Neural cell (in vitro differentiated cells): ENCODE results near the gene LYPD3. TPM values are rescaled to one million over a fixed set of nuclear protein-coding genes. Genes with fewer than 3 reads are reported as not detected.
"Not testable (repeated sequence)": the region's sequence is repeated elsewhere in the genome, so short reads cannot be mapped to it uniquely, and the experiment has no call there.

Experiments
- H2AFZ ChIP-seq: fragments of 200-600, 300-800 bp; sonication (generic), shearing (Covaris generic); 2 replicates; pipeline ENCODE4 v1.6.0; 2014; ENCODE audit warnings: low read depth, mild to moderate bottlenecking, antibody characterized with exemption, low read length, moderate library complexity
- H3F3A ChIP-seq: fragments of 200-600 bp; shearing (Covaris generic); 2 replicates; pipeline ENCODE4 v1.6.1; 2016; ENCODE audit warnings: mild to moderate bottlenecking, moderate library complexity, mixed read lengths, antibody characterized with exemption, low read length; ENCODE audit not compliant: insufficient read depth, poor library complexity, severe bottlenecking
- H3K27ac ChIP-seq: fragments of 200-600, 300-800 bp; sonication (generic), shearing (Covaris generic); 2 replicates; pipeline ENCODE4 v1.5.1; 2014; ENCODE audit warnings: mild to moderate bottlenecking, low read length, moderate library complexity
- H3K27me3 ChIP-seq: fragments of 300-800, 200-600 bp; sonication (generic), shearing (Covaris generic); 2 replicates; pipeline ENCODE4 v1.6.0; 2014; ENCODE audit warnings: mild to moderate bottlenecking, low read depth, low read length, moderate library complexity; ENCODE audit not compliant: insufficient read depth
- H3K36me3 ChIP-seq: fragments of 300-800, 200-600 bp; sonication (generic), shearing (Covaris generic); 2 replicates; pipeline ENCODE4 v1.5.1; 2014; ENCODE audit warnings: mild to moderate bottlenecking, antibody characterized with exemption, low read length, moderate library complexity; ENCODE audit not compliant: insufficient read depth
- H3K4me2 ChIP-seq: fragments of 300-800, 200-600 bp; sonication (generic), shearing (Covaris generic); 2 replicates; pipeline ENCODE4 v1.6.0; 2014; ENCODE audit warnings: mild to moderate bottlenecking, low read length
- H3K4me3 ChIP-seq: fragments of 300-800, 200-600 bp; sonication (generic), shearing (Covaris generic); 2 replicates; pipeline ENCODE4 v1.5.1; 2014; ENCODE audit warnings: mild to moderate bottlenecking, low read length, moderate library complexity
- H3K79me2 ChIP-seq: fragments of 200-600 bp; shearing (Covaris generic); replicated peaks from 2 replicates; pipeline ENCODE4 v1.6.0; 2014; ENCODE audit warnings: mild to moderate bottlenecking, low read length, moderate library complexity; ENCODE audit not compliant: insufficient read depth
- H3K9ac ChIP-seq: fragments of 300-800, 200-600 bp; sonication (generic), shearing (Covaris generic); 2 replicates; pipeline ENCODE4 v1.6.1; 2016; ENCODE audit warnings: mild to moderate bottlenecking, low read length, mixed read lengths
- H3K9me2 ChIP-seq: fragments of 200-600 bp; shearing (Covaris generic); 2 replicates; pipeline ENCODE4 v1.6.1; 2016; ENCODE audit warnings: mild to moderate bottlenecking, low read length, mixed read lengths; ENCODE audit not compliant: insufficient read depth
- H3K9me3 ChIP-seq: fragments of 200-600, 300-800 bp; sonication (generic), shearing (Covaris generic); 2 replicates; pipeline ENCODE4 v1.6.1; 2016; ENCODE audit warnings: mild to moderate bottlenecking, mixed run types, low read length, moderate library complexity, mixed read lengths
- H4K20me1 ChIP-seq: fragments of 200-600 bp; shearing (Covaris generic); 2 replicates; pipeline ENCODE4 v1.6.1; 2016; ENCODE audit warnings: mild to moderate bottlenecking, mixed run types; ENCODE audit not compliant: insufficient read depth
- EP300 ChIP-seq: fragments of 450-650 bp; conservative IDR thresholded peaks from 2 replicates; pipeline ENCODE4 v1.6.1; 2014; ENCODE audit warnings: antibody characterized with exemption, mild to moderate bottlenecking, moderate library complexity; ENCODE audit not compliant: poor library complexity, severe bottlenecking
- EZH2 ChIP-seq: fragments of 200-600, 300-800 bp; shearing (Covaris generic), sonication (generic); IDR thresholded peaks from 2 replicates; pipeline ENCODE4 v1.6.1; 2014; ENCODE audit warnings: antibody characterized with exemption, low read length, borderline replicate concordance, mild to moderate bottlenecking; ENCODE audit not compliant: insufficient read depth, poor library complexity, severe bottlenecking
- MXI1 ChIP-seq: fragments of 450-650 bp; conservative IDR thresholded peaks from 2 replicates; pipeline ENCODE4 v1.6.1; 2014; ENCODE audit warnings: antibody characterized with exemption, mild to moderate bottlenecking; ENCODE audit not compliant: poor library complexity, severe bottlenecking
- POLR2AphosphoS5 ChIP-seq: IDR thresholded peaks from 2 replicates; pipeline ENCODE4 v1.6.1; 2012
- RAD21 ChIP-seq: fragments of 450-650 bp; conservative IDR thresholded peaks from 2 replicates; pipeline ENCODE4 v1.6.1; 2014; ENCODE audit warnings: antibody characterized with exemption, mild to moderate bottlenecking, moderate library complexity
- SMC3 ChIP-seq: fragments of 450-650 bp; conservative IDR thresholded peaks from 2 replicates; pipeline ENCODE4 v1.6.1; 2014; ENCODE audit warnings: antibody characterized with exemption, mild to moderate bottlenecking, moderate library complexity; ENCODE audit not compliant: poor library complexity
- TAF1 ChIP-seq: IDR thresholded peaks from 2 replicates; pipeline ENCODE4 v1.6.1; 2012; ENCODE audit warnings: low read depth
- polyA plus RNA-seq: library from polyadenylated mRNA; depleted of rRNA; stranded (reverse); fragments of >200 nt; gene quantifications from 2 replicates; pipeline ENCODE4 v1.2.3, GENCODE V29; 2014
- TF ChIP-seq, protein P1 (sequence below): fragments of 450-650 bp; IDR thresholded peaks from 2 replicates; pipeline ENCODE4 v1.5.1; 2014; ENCODE audit warnings: antibody characterized with exemption, mild to moderate bottlenecking, moderate library complexity; ENCODE audit not compliant: poor library complexity, severe bottlenecking
- TF ChIP-seq, protein P2 (sequence below): IDR thresholded peaks from 2 replicates; pipeline ENCODE4 v1.6.1; 2012; ENCODE audit warnings: borderline replicate concordance

LYPD3 gene
- polyA plus RNA-seq, 1 donor from 2014 or later = not detected

DNA sequence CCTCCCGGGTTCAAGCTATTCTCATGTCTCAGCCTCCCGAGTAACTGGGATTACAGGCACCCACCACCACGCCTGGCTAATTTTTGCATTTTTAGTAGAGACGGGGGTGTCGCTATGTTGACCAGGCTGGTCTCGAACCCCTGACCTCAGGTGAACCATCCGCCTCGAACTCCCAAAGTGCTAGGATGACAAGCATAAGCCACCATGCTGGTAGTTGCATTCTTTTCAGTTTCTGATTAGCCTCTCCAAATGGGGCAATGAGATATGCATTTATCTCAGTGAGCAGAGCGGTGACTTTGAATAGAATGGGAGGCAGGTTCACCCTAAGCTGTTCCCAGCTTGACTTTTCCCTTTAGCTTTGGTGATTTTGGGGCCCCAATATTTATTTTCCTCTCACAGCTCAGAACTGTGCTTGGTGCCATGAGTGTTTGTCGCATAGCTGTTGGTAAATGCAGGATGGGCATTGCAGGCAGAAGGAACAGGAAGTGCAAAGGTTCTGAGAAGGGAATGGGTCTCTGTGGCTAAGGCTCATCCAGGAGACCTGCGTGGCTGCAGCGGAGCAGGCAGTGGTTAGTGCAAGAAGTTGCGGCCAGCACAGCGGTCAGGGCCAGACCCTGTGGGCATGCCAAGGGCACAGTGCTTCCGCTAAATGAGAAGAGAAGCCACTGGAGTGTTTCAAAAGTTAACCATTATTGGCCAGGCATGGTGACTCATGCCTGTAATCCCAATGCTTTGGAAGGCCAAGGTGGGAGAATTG is 20.7 kb downstream of the LYPD3 start (continued):
- no peak for TF ChIP-seq SMC3

DNA sequence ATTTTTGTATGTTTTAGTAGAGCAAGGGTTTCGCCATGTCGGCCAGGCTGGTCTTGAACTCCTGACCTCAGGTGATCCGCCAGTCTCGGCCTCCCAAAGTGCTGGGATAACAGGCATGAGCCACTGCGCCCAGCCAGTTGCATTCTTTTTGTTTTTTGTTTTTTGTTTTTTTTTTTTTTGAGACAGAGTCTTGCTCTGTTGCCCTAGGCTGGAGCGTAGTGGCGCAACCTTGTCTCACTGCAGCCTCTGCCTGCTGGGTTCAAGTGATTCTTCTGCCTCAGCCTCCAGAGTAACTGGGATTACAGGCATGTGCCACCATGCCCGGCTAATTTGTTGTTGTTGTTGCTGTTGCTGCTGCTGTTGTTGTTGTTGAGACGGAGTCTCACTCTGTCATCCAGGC is 21.3 kb downstream of the LYPD3 start:
- H3K36me3 ChIP-seq, H3K27ac ChIP-seq, H4K20me1 ChIP-seq, H3K9me3 ChIP-seq, H3K9me2 ChIP-seq, H3K79me2 ChIP-seq, H3F3A ChIP-seq, H2AFZ ChIP-seq, H3K4me3 ChIP-seq, H3K4me2 ChIP-seq, H3K27me3 ChIP-seq, H3K9ac ChIP-seq: not testable (repeated sequence)

DNA sequence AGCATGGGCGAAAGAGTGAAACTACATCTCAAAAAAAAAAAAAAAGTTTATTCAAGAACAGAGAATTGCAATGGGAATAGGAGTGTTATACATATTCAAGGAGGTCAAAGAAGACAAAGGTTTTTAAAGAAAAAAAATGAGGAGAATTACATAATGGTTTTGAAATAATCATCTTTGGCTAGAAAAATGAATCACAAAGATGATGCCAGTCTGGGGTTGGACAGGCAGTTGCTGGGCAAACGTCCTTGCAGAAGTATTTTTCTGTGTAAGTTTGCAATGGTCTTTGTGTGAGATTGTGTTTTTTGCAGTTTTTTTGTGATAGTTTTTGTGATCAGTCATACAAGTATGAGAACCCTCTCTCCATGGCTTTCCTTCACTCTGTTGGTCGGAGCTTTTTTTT is 23.7 kb downstream of the LYPD3 start:
- Histone ChIP-seq H3K9me2 (no peaks in the 10 kb centered on the region), H2AFZ (no peak overlapping the region)
- no peak for TF ChIP-seq MXI1
- TF ChIP-seq, protein P1, sequence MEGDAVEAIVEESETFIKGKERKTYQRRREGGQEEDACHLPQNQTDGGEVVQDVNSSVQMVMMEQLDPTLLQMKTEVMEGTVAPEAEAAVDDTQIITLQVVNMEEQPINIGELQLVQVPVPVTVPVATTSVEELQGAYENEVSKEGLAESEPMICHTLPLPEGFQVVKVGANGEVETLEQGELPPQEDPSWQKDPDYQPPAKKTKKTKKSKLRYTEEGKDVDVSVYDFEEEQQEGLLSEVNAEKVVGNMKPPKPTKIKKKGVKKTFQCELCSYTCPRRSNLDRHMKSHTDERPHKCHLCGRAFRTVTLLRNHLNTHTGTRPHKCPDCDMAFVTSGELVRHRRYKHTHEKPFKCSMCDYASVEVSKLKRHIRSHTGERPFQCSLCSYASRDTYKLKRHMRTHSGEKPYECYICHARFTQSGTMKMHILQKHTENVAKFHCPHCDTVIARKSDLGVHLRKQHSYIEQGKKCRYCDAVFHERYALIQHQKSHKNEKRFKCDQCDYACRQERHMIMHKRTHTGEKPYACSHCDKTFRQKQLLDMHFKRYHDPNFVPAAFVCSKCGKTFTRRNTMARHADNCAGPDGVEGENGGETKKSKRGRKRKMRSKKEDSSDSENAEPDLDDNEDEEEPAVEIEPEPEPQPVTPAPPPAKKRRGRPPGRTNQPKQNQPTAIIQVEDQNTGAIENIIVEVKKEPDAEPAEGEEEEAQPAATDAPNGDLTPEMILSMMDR = no peak
- TF ChIP-seq, protein P2, sequence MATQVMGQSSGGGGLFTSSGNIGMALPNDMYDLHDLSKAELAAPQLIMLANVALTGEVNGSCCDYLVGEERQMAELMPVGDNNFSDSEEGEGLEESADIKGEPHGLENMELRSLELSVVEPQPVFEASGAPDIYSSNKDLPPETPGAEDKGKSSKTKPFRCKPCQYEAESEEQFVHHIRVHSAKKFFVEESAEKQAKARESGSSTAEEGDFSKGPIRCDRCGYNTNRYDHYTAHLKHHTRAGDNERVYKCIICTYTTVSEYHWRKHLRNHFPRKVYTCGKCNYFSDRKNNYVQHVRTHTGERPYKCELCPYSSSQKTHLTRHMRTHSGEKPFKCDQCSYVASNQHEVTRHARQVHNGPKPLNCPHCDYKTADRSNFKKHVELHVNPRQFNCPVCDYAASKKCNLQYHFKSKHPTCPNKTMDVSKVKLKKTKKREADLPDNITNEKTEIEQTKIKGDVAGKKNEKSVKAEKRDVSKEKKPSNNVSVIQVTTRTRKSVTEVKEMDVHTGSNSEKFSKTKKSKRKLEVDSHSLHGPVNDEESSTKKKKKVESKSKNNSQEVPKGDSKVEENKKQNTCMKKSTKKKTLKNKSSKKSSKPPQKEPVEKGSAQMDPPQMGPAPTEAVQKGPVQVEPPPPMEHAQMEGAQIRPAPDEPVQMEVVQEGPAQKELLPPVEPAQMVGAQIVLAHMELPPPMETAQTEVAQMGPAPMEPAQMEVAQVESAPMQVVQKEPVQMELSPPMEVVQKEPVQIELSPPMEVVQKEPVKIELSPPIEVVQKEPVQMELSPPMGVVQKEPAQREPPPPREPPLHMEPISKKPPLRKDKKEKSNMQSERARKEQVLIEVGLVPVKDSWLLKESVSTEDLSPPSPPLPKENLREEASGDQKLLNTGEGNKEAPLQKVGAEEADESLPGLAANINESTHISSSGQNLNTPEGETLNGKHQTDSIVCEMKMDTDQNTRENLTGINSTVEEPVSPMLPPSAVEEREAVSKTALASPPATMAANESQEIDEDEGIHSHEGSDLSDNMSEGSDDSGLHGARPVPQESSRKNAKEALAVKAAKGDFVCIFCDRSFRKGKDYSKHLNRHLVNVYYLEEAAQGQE = no peak
- no peak for TF ChIP-seq SMC3
- TF ChIP-seq RAD21 = no peak
- TF ChIP-seq EZH2 = no peak
- TF ChIP-seq TAF1 = no peak
- no peak for TF ChIP-seq EP300
- no peak for TF ChIP-seq POLR2AphosphoS5

More for the DNA sequence above, 23.7 kb downstream of the LYPD3 start:
- H3K9ac ChIP-seq = no peak overlapping the region
- no peaks in the 10 kb centered on the region for H3K36me3 ChIP-seq
- H3K9me3 ChIP-seq = no peaks in the 10 kb centered on the region
- no peak overlapping the region for H3K4me3 ChIP-seq
- no peak overlapping the region for H3K4me2 ChIP-seq
- no peaks in the 10 kb centered on the region for H3K79me2 ChIP-seq
- H3K27ac ChIP-seq = no peak overlapping the region
- H3K27me3 ChIP-seq = no peaks in the 10 kb centered on the region
- H4K20me1 ChIP-seq = no peaks in the 10 kb centered on the region
- H3F3A ChIP-seq = no peaks in the 10 kb centered on the region
